T47D (cell line): Measurements from ENCODE around the gene SVEP1.

Source experiments
- DNase-seq, 2 experiments: peaks; one replicate each; pipeline versions ENCODE4 v3.0.0 to v3.0.0-alpha.2; 2011 to 2012; ENCODE audit warnings: low read depth in 1 of 2, low spot score in 1 of 2
- JUND ChIP-seq: IDR thresholded peaks from 2 replicates; pipeline ENCODE4 v1.6.1; 2012; ENCODE audit warnings: low read depth
- in situ Hi-C: cut with HindIII; loops from 2 replicates; pipeline ENCODE4 v1.10.0; 2016; ENCODE audit warnings: low sequenced_read_pairs, low pct_unique_long_range_greater_than_20kb

The SVEP1 gene

DNA sequence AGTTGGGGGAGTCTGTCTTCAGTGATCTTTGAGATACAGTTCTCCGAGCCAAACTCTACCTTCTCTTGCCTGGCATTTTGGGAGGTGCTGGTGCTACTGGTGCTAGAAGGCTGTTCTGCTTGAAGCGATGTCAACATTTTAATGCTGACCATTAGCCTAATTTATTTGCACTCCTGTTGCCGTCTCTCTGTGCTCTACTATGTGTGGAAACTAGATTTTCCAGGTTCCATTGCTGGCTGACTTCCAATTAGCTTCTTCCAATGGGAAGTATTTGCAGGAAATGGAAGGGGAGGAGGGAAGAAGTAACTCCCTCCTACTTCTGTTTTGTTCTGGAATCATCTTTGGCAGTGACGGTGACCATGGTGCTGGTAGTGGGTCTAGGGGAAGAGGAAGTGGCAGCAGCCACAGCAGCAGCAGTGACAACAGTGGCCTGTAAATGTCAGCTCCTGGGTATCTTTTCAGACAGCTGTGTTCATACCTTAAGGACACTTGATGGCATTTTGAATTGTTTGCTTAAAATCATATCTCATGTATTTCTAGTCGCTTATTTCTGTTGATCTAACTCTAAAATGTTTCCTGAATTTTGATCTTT is 249.8 kb downstream of the SVEP1 start:
- DNase-seq = peak in 1 of 2 experiments; percentile 80

DNA sequence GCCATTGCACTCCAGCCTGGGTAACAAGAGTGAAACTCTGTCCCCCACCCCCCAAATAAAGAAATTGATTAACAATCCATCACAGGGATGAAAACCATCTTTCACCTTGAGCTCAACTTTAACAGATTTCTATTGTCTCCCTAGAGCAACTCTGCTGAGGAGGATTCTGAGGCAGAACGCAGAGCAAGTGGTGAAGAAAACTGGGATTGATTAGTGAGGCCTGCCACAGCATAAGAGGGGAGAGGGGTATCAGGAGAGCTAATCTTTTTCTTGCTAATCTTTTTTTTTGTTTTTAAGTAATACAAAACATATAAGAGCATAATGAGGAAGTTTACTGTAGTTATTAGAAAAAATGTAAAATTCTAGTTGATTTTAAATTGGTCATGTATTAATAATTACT is 250.8 kb downstream of the SVEP1 start:
- no peak for DNase-seq
- TF ChIP-seq JUND = no peak
- in situ Hi-C loops = no loop called here

More for the DNA sequence above, 249.8 kb downstream of the SVEP1 start:
- no peak for TF ChIP-seq JUND
- in situ Hi-C loops = no loop called here

DNA sequence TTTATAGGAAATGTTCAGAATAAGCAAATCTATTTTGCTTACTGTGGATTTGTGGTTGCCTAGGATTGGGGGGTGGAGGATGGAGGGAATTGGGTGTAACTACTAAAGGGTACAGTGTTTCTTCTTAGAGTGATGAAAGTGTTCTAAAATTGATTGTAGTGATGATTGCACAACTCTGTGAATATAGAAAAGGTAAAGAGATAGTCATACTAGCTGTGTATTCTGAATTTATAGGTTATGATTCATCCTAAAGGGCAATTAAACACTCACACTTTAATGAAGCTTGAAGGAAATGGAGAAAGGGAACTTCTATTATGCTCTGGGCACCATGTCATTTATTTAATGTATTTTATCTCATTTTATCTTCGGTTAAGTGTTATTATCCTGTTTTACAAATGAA is 251.8 kb downstream of the SVEP1 start:
- in situ Hi-C loops = no loop called here
- no peak for DNase-seq
- TF ChIP-seq JUND = no peak

DNA sequence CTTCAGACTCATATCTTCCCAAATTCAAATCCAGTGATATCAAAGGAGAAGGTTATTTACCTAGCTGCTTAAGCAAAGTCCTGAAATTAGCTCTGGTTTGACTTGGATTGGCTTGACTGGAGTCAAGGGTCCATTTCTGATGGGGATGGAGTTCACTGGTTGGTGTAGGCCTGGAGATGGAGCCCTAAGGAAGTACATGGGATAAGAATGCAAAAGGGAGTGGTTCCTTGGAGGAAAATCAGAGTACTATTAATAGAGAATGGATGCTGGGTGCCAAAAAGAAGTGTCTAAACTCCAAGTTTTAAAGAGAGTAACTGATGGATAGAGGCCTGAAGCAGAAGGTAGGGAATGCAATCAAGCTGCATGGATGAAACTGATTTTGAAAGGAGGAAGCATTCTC is 255.7 kb downstream of the SVEP1 start:
- no peak for DNase-seq
- in situ Hi-C loops = no loop called here
- TF ChIP-seq JUND = no peak

DNA sequence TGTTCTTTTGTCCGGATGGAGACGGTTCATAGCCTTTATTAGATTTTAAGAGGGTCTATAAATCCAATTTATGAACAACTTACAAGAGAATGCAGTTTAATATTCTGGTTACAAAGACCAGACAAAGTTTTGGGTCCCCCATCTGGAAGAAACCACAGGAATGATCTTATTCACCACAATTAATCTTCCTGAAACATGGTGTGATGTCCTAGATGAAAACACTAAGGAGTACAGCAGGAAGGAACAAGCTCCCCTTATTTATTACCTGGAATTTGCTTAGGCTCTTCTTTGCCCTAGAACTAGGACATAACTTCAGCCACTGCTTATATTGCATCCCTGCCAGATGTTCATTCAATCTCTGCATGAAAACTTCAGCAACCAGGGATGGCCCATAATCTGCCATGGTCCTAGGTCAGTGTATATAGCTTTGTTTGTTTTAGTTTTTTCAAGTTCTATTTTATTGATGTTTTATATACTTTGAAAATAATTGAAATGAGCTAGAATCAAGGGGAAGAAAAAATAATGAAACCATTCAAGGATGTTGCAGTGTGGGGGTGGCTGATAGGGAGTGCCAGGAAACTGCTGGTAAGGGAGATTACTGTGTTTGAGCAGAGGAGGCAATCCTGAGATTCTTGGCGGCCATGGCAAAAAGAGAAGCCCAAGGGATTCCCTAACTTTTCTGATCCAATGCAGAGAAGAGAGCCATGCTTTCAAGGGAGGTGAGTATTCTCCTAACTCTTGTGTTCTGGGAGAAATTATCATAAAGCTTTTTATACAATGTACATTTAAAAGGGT is 258.7 kb downstream of the SVEP1 start:
- DNase-seq = no peak
- in situ Hi-C loops = no loop called here

DNA sequence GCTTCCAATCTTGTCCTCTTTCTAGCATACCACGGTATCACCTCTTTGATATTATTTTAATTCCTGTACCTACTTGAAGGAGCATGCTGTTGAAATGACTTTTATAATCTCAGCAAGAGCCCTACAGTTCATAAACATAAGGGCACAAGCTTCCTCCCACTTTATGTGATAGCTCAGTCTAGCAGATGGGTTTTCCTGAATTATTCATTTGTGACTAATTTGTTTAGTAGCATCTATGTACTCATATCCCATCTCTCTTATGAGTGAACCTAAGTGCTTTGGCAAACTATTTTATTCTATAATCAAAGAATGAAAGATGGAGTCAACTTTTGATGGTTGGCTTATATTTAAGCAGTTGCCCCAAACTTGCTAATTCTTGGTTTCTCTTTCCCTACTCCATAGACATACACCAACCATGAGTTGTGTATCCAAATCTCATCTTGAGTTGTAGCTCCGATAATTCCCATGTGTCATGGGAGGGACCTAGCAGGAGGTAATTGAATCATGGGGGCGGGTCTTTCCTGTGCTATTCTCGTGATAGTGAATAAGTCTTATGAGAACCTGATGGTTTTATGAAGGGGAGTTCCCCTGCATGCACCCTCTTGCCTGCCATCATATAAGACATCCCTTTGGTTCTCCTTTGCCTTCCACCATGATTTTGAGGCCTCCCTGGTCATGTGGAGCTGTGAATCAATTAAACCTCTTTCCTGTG is 259.6 kb downstream of the SVEP1 start:
- in situ Hi-C loops = no loop called here
- DNase-seq = no peak
- no peak for TF ChIP-seq JUND

More for the DNA sequence above, 258.7 kb downstream of the SVEP1 start:
- TF ChIP-seq JUND = no peak

DNA sequence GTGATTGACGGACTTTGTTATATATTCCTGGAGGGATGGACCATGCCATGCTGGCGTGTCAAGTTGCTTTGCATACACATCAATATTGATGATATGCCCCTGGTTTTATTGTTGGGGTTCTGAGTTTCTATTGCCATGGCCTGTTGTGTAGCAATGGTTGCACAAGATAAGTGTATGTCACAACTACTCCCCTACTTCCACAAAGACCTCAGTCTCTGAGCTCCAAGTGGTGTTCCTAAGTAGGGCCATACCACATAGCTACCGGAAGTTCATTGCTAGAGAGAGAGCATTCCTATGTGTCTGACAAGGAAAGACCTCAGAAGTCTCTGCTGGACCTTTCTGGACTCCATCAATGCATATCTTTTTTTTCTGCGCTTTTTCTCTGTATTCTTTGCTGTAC is 261.6 kb downstream of the SVEP1 start:
- in situ Hi-C loops = no loop called here
- TF ChIP-seq JUND = no peak
- no peak for DNase-seq

DNA sequence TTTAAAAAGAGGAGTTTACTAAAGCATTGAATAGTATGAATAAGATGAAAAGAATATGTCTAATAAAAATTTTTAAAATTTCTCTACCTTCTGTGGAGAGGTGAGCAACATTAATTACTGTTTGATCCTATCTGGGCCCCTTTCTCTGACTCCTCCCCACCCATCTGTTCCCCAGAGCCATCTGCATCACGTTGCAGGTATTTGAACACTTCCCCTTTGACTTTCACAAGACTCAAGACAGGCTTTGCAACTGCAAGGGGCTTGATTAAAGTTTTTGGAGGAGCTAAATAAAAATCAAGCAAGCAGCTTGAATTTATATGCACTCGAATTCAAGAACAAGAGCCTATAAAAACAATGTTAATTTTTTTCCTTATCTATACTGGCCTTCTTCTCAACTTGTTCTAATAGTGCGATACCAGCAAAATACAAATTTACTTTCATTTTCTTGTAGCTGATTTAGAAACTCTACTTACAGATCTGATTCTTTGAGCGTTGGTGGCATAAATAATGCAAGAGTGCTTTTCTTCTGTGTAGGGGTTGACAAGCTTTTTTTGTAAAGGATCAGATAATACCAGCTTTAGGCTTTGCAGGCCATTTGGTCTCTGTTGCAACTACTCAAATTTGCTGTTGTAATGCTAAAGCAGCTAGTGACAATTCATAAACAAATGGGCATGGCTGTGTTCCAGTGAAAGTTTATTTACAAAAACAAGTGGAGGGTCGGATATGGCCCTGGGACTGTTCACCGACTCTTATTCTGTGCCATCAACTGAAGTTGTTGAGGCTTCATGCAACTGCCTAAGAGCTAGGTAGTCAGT is 263.1 kb downstream of the SVEP1 start:
- DNase-seq = no peak
- no peak for TF ChIP-seq JUND
- in situ Hi-C loops = no loop called here
